H1 (cell line): ENCODE results near the gene DNAH1. TPM values are rescaled to one million over a fixed set of nuclear protein-coding genes. Genes with fewer than 3 reads are reported as not detected.

Source experiments
- CTCF ChIA-PET: fragments of 300-600 bp; sonication (Branson Sonifier 250); formaldehyde crosslinking; loops from one replicate; lab custom pipeline; 2021; ENCODE audit not compliant: partially characterized antibody; lab: Charles Lee
- POLR2A ChIA-PET: fragments of 300-600 bp; sonication (Branson Sonifier 250); formaldehyde crosslinking; loops from one replicate; lab custom pipeline; 2021; ENCODE audit warnings: inconsistent platforms; ENCODE audit not compliant: partially characterized antibody; lab: Charles Lee
- DNase-seq, 2 experiments: peaks; one replicate each; pipeline versions ENCODE4 v3.0.0 to v3.0.0-alpha.2; 2010 to 2022; ENCODE audit warnings: low spot score in 2 of 2, low read depth in 1 of 2, mixed read lengths in 1 of 2
- FAIRE-seq: peaks from 2 replicates; lab custom pipeline; 2011; peaks lifted over from hg19 to GRCh38; lab: Jason Lieb, UNC
- H2AFZ ChIP-seq: 2 replicates; pipeline ENCODE4 v1.8.1; 2012; ENCODE audit warnings: low read length, inconsistent platforms
- H2AK5ac ChIP-seq: 2 replicates; pipeline ENCODE4 v1.6.1; 2013; ENCODE audit warnings: low read depth, low read length
- H2BK120ac ChIP-seq: replicated peaks from 2 replicates; pipeline ENCODE3; 2013; ENCODE audit warnings: low read depth, low read length, inconsistent platforms
- H2BK12ac ChIP-seq: 2 replicates; pipeline ENCODE4 v1.6.1; 2013; ENCODE audit warnings: low read depth, low read length
- H2BK15ac ChIP-seq: 2 replicates; pipeline ENCODE4 v1.6.1; 2013; ENCODE audit warnings: low read length
- H2BK20ac ChIP-seq: 2 replicates; pipeline ENCODE4 v1.6.1; 2013; ENCODE audit warnings: low read length
- H2BK5ac ChIP-seq: 2 replicates; pipeline ENCODE4 v1.6.1; 2013; ENCODE audit warnings: low read depth, low read length
- H3K14ac ChIP-seq: 2 replicates; pipeline ENCODE4 v1.6.1; 2013; ENCODE audit warnings: inconsistent platforms; ENCODE audit not compliant: insufficient read length
- H3K18ac ChIP-seq: 2 replicates; pipeline ENCODE4 v1.6.1; 2013; ENCODE audit warnings: low read length; ENCODE audit errors: extremely low read depth
- H3K23ac ChIP-seq: 2 replicates; pipeline ENCODE4 v1.6.1; 2013; ENCODE audit warnings: inconsistent platforms; ENCODE audit not compliant: insufficient read length
- H3K23me2 ChIP-seq: 2 replicates; pipeline ENCODE4 v1.6.1; 2013; ENCODE audit warnings: low read depth, low read length
- H3K27ac ChIP-seq: 2 replicates; pipeline ENCODE4 v1.6.1; 2011; ENCODE audit warnings: low read depth, low read length, inconsistent platforms
- H3K27me3 ChIP-seq, 4 experiments: replicated peaks in 1 of 4; 1 replicate in 1 of 4; 2 replicates in 3 of 4; pipeline versions ENCODE4 v1.6.1 to v1.8.1; 2011 to 2013; ENCODE audit warnings: low read length in 3 of 4, mild to moderate bottlenecking in 3 of 4, inconsistent platforms in 2 of 4, mixed read lengths in 2 of 4, moderate library complexity in 1 of 4; ENCODE audit not compliant: control insufficient read depth in 3 of 4, insufficient read depth in 3 of 4; ENCODE audit errors: extremely low read depth in 1 of 4
- H3K36me3 ChIP-seq, 4 experiments: 2 replicates each; pipeline versions ENCODE4 v1.6.1 to v1.8.1; 2011 to 2013; ENCODE audit warnings: mild to moderate bottlenecking in 4 of 4, low read length in 3 of 4, moderate library complexity in 2 of 4, control low read depth in 1 of 4, inconsistent platforms in 1 of 4; ENCODE audit not compliant: insufficient read depth in 4 of 4, control insufficient read depth in 2 of 4
- H3K4ac ChIP-seq: replicated peaks from 2 replicates; pipeline ENCODE3; 2013; ENCODE audit warnings: low read length, low read depth, mixed read lengths, inconsistent platforms; ENCODE audit not compliant: insufficient read length
- H3K4me1 ChIP-seq, 4 experiments: replicated peaks in 1 of 4; 1 replicate in 1 of 4; 2 replicates in 3 of 4; pipeline versions ENCODE4 v1.6.1 to v1.8.1; 2011 to 2013; ENCODE audit warnings: low read length in 3 of 4, inconsistent platforms in 2 of 4, mixed read lengths in 1 of 4; ENCODE audit not compliant: insufficient read depth in 4 of 4, control insufficient read depth in 3 of 4
- H3K4me2 ChIP-seq, 2 experiments: 2 replicates each; pipeline versions ENCODE4 v1.6.1 to v1.8.1; 2011 to 2013; ENCODE audit warnings: low read depth in 2 of 2, low read length in 2 of 2, control low read depth in 1 of 2, inconsistent platforms in 1 of 2, mild to moderate bottlenecking in 1 of 2; ENCODE audit not compliant: insufficient read depth in 1 of 2
- H3K4me3 ChIP-seq, 4 experiments: fragments of 200-600, 300-600 bp in 1 of 4; sonication (generic), shearing (Covaris generic), sonication (Bioruptor Twin) in 1 of 4; 2 replicates each; pipeline versions ENCODE4 v1.5.1 to v1.8.1; 2011 to 2016; ENCODE audit warnings: low read length in 4 of 4, low read depth in 3 of 4, control low read depth in 2 of 4, inconsistent platforms in 2 of 4, mild to moderate bottlenecking in 2 of 4, mixed read lengths in 1 of 4, moderate library complexity in 1 of 4; ENCODE audit not compliant: insufficient read depth in 2 of 4; ENCODE audit errors: extremely low read depth in 1 of 4
- H3K56ac ChIP-seq: replicated peaks from 2 replicates; pipeline ENCODE3; 2013; ENCODE audit warnings: low read depth, mild to moderate bottlenecking, mixed read lengths, low read length, inconsistent platforms; ENCODE audit not compliant: insufficient read length
- H3K79me1 ChIP-seq: 2 replicates; pipeline ENCODE4 v1.6.1; 2013; ENCODE audit warnings: low read depth, low read length, control low read depth
- H3K79me2 ChIP-seq, 2 experiments: 2 replicates each; pipeline versions ENCODE4 v1.6.1 to v1.8.1; 2012 to 2013; ENCODE audit warnings: low read length in 2 of 2, mild to moderate bottlenecking in 2 of 2, inconsistent platforms in 1 of 2; ENCODE audit not compliant: insufficient read depth in 2 of 2, control insufficient read depth in 1 of 2
- H3K9ac ChIP-seq, 4 experiments: replicated peaks in 1 of 4; 1 replicate in 1 of 4; 2 replicates in 3 of 4; pipeline versions ENCODE4 v1.6.1 to v1.8.1; 2011 to 2013; ENCODE audit warnings: low read depth in 3 of 4, low read length in 3 of 4, control low read depth in 2 of 4, mild to moderate bottlenecking in 2 of 4, moderate library complexity in 2 of 4, inconsistent platforms in 1 of 4; ENCODE audit errors: extremely low read depth in 1 of 4
- H3K9me3 ChIP-seq, 2 experiments: 2 replicates each; pipeline versions ENCODE4 v1.6.1 to v1.8.1; 2012 to 2013; ENCODE audit warnings: mild to moderate bottlenecking in 2 of 2, moderate library complexity in 2 of 2, control low read depth in 1 of 2, inconsistent platforms in 1 of 2, low read depth in 1 of 2, low read length in 1 of 2, mixed read lengths in 1 of 2; ENCODE audit not compliant: insufficient read depth in 2 of 2
- H4K20me1 ChIP-seq, 2 experiments: replicated peaks in 1 of 2; 2 replicates each; pipeline versions ENCODE3 to v1.8.1; 2011 to 2013; ENCODE audit warnings: inconsistent platforms in 2 of 2, low read length in 2 of 2, mild to moderate bottlenecking in 1 of 2; ENCODE audit not compliant: insufficient read depth in 2 of 2, control insufficient read depth in 1 of 2
- H4K5ac ChIP-seq: 2 replicates; pipeline ENCODE4 v1.6.1; 2013; ENCODE audit warnings: low read length, low read depth, mixed read lengths, inconsistent platforms; ENCODE audit not compliant: insufficient read length
- H4K8ac ChIP-seq: 2 replicates; pipeline ENCODE4 v1.8.0; 2013; ENCODE audit warnings: mild to moderate bottlenecking, moderate library complexity, low read length, inconsistent platforms; ENCODE audit not compliant: insufficient read depth; ENCODE audit errors: extremely low read depth
- H4K91ac ChIP-seq: replicated peaks from 2 replicates; pipeline ENCODE3; 2013; ENCODE audit warnings: low read length, mixed read lengths, inconsistent platforms; ENCODE audit not compliant: insufficient read length
- ASH2L ChIP-seq: fragments of 200-600, 300-600 bp; sonication (generic); IDR thresholded peaks from one replicate; pipeline ENCODE4 v1.7.1; 2017; ENCODE audit warnings: low read length
- EP300 ChIP-seq, 2 experiments: IDR thresholded peaks; 1 replicate in 1 of 2; 2 replicates in 1 of 2; pipeline ENCODE4 v1.6.1; 2011 to 2012; ENCODE audit warnings: low read depth in 2 of 2, low read length in 2 of 2, mild to moderate bottlenecking in 2 of 2, borderline replicate concordance in 1 of 2, inconsistent platforms in 1 of 2, moderate library complexity in 1 of 2
- FOSL1 ChIP-seq: IDR thresholded peaks from 2 replicates; pipeline ENCODE4 v1.6.1; 2011; ENCODE audit warnings: mild to moderate bottlenecking, low read depth, low read length, moderate library complexity; ENCODE audit not compliant: insufficient read depth
- GABPA ChIP-seq: IDR thresholded peaks from 2 replicates; pipeline ENCODE4 v1.6.1; 2011; ENCODE audit warnings: mild to moderate bottlenecking, low read length, moderate library complexity, borderline replicate concordance; ENCODE audit not compliant: insufficient read depth
- JUND ChIP-seq: IDR thresholded peaks from 2 replicates; pipeline ENCODE4 v1.6.1; 2011; ENCODE audit warnings: mild to moderate bottlenecking, improper control_type of control experiment, low read length
- NANOG ChIP-seq: IDR thresholded peaks from 2 replicates; pipeline ENCODE4 v1.6.1; 2011; ENCODE audit warnings: low read length, low read depth, mild to moderate bottlenecking, inconsistent platforms; ENCODE audit not compliant: insufficient read depth, poor library complexity, severe bottlenecking
- SP4 ChIP-seq: IDR thresholded peaks from 2 replicates; pipeline ENCODE4 v1.6.1; 2012; ENCODE audit warnings: low read length, inconsistent platforms
- whole genome bisulfite sequencing, 2 experiments: shearing (Covaris generic) in 1 of 2; methylation state at CpG; one replicate each; pipeline versions ENCODE4 v1.1.6 to v1.1.7; 2013 to 2015; ENCODE audit warnings: low lambda C conversion rate in 2 of 2, mixed read lengths in 2 of 2, inconsistent platforms in 1 of 2, low coverage in 1 of 2, missing lambda C conversion rate in 1 of 2; ENCODE audit not compliant: insufficient replicate concordance in 2 of 2, insufficient coverage in 1 of 2, insufficient read length in 1 of 2; ENCODE audit errors: extremely low coverage in 1 of 2, missing lambda C conversion rate in 1 of 2; 5-methylcytosine and 5-hydroxymethylcytosine counted together
- polyA plus RNA-seq, 7 experiments: library from polyadenylated mRNA; depleted of rRNA in 3 of 7; stranded (reverse) in 5 of 7; unstranded in 2 of 7; fragments of >200 nt in 5 of 7; fragments of 200-250 nt in 2 of 7; gene quantifications; 1 replicate in 5 of 7; 2 replicates in 1 of 7; 4 replicates in 1 of 7; pipeline versions ENCODE4 v1.2.1 to v1.2.3, GENCODE V29; 2011 to 2013; ENCODE audit warnings: missing spikeins in 2 of 7, mixed read lengths in 2 of 7
- total RNA-seq: library from RNA; stranded (reverse); fragmentation: NEBNext Ultra II Directional; extraction: Animal tissue kit (Norgen Biotek cat#: 25700); gene quantifications from 2 replicates; pipeline ENCODE4 v1.2.1, GENCODE V29; 2021

DNAH1 gene
- total and polyA plus RNA-seq, 2 of the 8 experiments (the other 6 are each of a cell fraction or from before 2014, with no cell fraction given): 1.0 to 1.5 TPM

- Histone ChIP-seq H2BK20ac (no peak overlapping the region), H3K4me1 (no peaks in the 10 kb centered on the region), H3K18ac (no peak overlapping the region), H4K91ac (no peak overlapping the region), H3K27me3 (no peaks in the 10 kb centered on the region), H3K23me2 (no peaks in the 10 kb centered on the region), H2AFZ (no peak overlapping the region), H2BK15ac (no peak overlapping the region), H4K20me1 (peaks cover 3 to 14% of the 10 kb centered on the region in 2 experiments), H3K79me2 (no peaks in the 10 kb centered on the region), H3K56ac (no peak overlapping the region), H4K5ac (no peak overlapping the region), H3K23ac (no peak overlapping the region), H3K27ac (no peak overlapping the region), H3K4ac (no peak overlapping the region), H3K14ac (no peak overlapping the region), H2BK12ac (no peak overlapping the region), H3K9me3 (no peaks in the 10 kb centered on the region), H3K79me1 (no peaks in the 10 kb centered on the region), H2AK5ac (no peak overlapping the region), H4K8ac (no peak overlapping the region), H2BK120ac (no peak overlapping the region), H3K36me3 (peaks cover 23 to 42% (median 36%) of the 10 kb centered on the region in 4 experiments), H3K4me3 (no peak overlapping the region), H2BK5ac (no peak overlapping the region), H3K9ac (no peak overlapping the region), H3K4me2 (no peak overlapping the region)
- WGBS, 2 experiments: 63% methylated on average over 1 of the region's 1 CpG; no CpG with 5 or more reads in 1 of the 2 experiments
- ChIA-PET POLR2A (interaction anchor here (1.0 to 2.2 kb wide), 4 partner anchors 9 to 27 kb away, joined by 3 to 4 read pairs (median 4); no protein-coding TSS in a partner anchor), CTCF (interaction anchor here (0.9 to 11.1 kb wide), 5 partner anchors 11 to 62 kb away, joined by 3 to 150 read pairs (median 6); no protein-coding TSS in a partner anchor)
- TF ChIP-seq JUND: no peak
- TF ChIP-seq NANOG: no peak
- TF ChIP-seq EP300 (IDR thresholded peaks at IDR 0.05; ENCODE audit: borderline replicate concordance in 1 of 2, low read depth in 2 of 2, low read length in 2 of 2): no peak
- no peak for TF ChIP-seq GABPA
- TF ChIP-seq SP4: no peak
- no peak for TF ChIP-seq FOSL1
- no peak for TF ChIP-seq ASH2L
- FAIRE-seq (no peak), DNase-seq (no peak)
Observed at GRCh38 chr3:52401021-52401420, 84.9 kb downstream of the DNAH1 start.
